GM23248 (cell line): ENCODE data around the gene ORAI2.

Experiments used
- EZH2 ChIP-seq: fragments of 200-600 bp; sonication (generic); IDR thresholded peaks from 2 replicates; pipeline ENCODE4 v1.6.1; 2018; ENCODE audit warnings: antibody characterized with exemption, mild to moderate bottlenecking; ENCODE audit not compliant: insufficient read depth, poor library complexity, severe bottlenecking
- EZH2phosphoT487 ChIP-seq: fragments of 200-600 bp; sonication (generic); IDR thresholded peaks from 2 replicates; pipeline ENCODE4 v1.6.1; 2018; ENCODE audit warnings: antibody characterized with exemption, moderate library complexity, mild to moderate bottlenecking, low read depth; ENCODE audit not compliant: insufficient read depth

- TF ChIP-seq EZH2phosphoT487 = no peak
- no peak for TF ChIP-seq EZH2
Measured at GRCh38 chr7:102464577-102465280, 31.4 kb downstream of the ORAI2 start, which contains the start of the genes ALKBH4 and LRWD1.
